Adrenal gland (tissue), 12 donors: ENCODE data around the gene EPHB6. TPM values are rescaled to one million over a fixed set of nuclear protein-coding genes. Genes with fewer than 3 reads are reported as not detected.
A peak's percentile ranks its signal among the peaks of the same experiment; 100 is the strongest.

Experiments used
- DNase-seq, 7 donors: peaks; one replicate each; pipeline ENCODE4 v3.0.0-alpha.2; 2019 to 2020
- H3K27ac ChIP-seq, 5 donors: fragments of 200-600 bp; sonication (generic) in 4 of 5; 1 replicate in 3 of 5; 2 replicates in 2 of 5; pipeline versions ENCODE4 v1.5.1 to v1.8.0; 2016 to 2020; ENCODE audit warnings: mild to moderate bottlenecking in 1 of 5
- H3K27me3 ChIP-seq: fragments of 200-600 bp; 2 replicates; pipeline ENCODE4 v1.8.0; 2021
- H3K36me3 ChIP-seq, 2 donors: fragments of 200-600 bp; replicated peaks in 1 of 2; 1 replicate in 1 of 2; 2 replicates in 1 of 2; pipeline versions ENCODE4 v1.5.1 to v1.8.0; 2018 to 2022
- H3K4me1 ChIP-seq, 2 donors: fragments of 200-600 bp; replicated peaks in 1 of 2; 1 replicate in 1 of 2; 2 replicates in 1 of 2; pipeline versions ENCODE4 v1.5.1 to v1.8.0; 2018 to 2021
- H3K4me3 ChIP-seq, 4 donors: fragments of 200-600 bp; sonication (generic) in 3 of 4; one replicate each; pipeline ENCODE4 v1.5.1; 2016 to 2018
- H3K9me3 ChIP-seq, 3 donors: fragments of 200-600 bp; sonication (generic) in 1 of 3; replicated peaks in 1 of 3; 1 replicate in 2 of 3; 2 replicates in 1 of 3; pipeline versions ENCODE4 v1.5.1 to v1.8.0; 2016 to 2021
- CTCF ChIP-seq, 6 experiments: fragments of 450-650 bp in 4 of 6; fragments of 200-600 bp in 2 of 6; sonication (generic) in 1 of 6; IDR thresholded peaks; 1 replicate in 5 of 6; 2 replicates in 1 of 6; pipeline versions ENCODE4 v1.5.1 to v1.8.0; 2016 to 2021; ENCODE audit warnings: antibody characterized with exemption in 6 of 6, mild to moderate bottlenecking in 2 of 6, moderate library complexity in 1 of 6
- POLR2A ChIP-seq, 2 donors: fragments of 450-650 bp; IDR thresholded peaks; one replicate each; pipeline ENCODE4 v1.6.1; 2017; ENCODE audit warnings: antibody characterized with exemption in 2 of 2, mild to moderate bottlenecking in 2 of 2, moderate library complexity in 1 of 2
- WGBS, 4 donors: extraction: QIAGEN DNeasy Blood & Tissue Kit in 2 of 4; methylation state at CpG; one replicate each; pipeline versions ENCODE4 v1.1.5 to v1.1.7; 2013 to 2017; 5-methylcytosine and 5-hydroxymethylcytosine counted together
- intact Hi-C, 2 donors: fragments of 100-400 bp; cut with DNase I; formaldehyde crosslinking; loops; one replicate each; pipeline versions ENCODE4 v1.14.1 to v1.15.0; 2022 to 2023
- polyA plus RNA-seq, 3 donors: library from polyadenylated mRNA; stranded (reverse); fragments of 200-250 nt in 2 of 3; fragments of 350-450 nt in 1 of 3; fragmentation: Illumina TruSeq in 1 of 3; extraction: RNeasy Lipid Tissue Mini Kit (QIAGEN cat#74804) in 1 of 3; gene quantifications; one replicate each; pipeline ENCODE4 v1.2.3, GENCODE V29; 2013 to 2014
- total RNA-seq, 9 donors: library from RNA; depleted of rRNA in 4 of 9; stranded (reverse); fragments of >200 nt in 4 of 9; fragments of 120-200 nt in 1 of 9; fragmentation: NEBNext Ultra II Directional in 1 of 9; extraction: Animal tissue kit (Norgen Biotek cat#: 25700) in 1 of 9; gene quantifications; one replicate each; pipeline versions ENCODE4 v1.1.0 to v1.2.4, GENCODE V29; 2013 to 2023
- donor health status: healthy with polysubstance abuse.
- donor health status: Bipolar disorder and iron deficiency.
- donor health status: DM: yes; HTN: yes; CAD: no.
- donor health status: DM: no; HTN: no; CAD: no.
- donor health status: DM: no; HTN: no; CAD: no.
- donor health status: DM: yes; HTN: yes; CAD: no.

The EPHB6 gene
- total and polyA plus RNA-seq, 12 donors: 0.78 to 17.2 (median 3.7) TPM

DNA sequence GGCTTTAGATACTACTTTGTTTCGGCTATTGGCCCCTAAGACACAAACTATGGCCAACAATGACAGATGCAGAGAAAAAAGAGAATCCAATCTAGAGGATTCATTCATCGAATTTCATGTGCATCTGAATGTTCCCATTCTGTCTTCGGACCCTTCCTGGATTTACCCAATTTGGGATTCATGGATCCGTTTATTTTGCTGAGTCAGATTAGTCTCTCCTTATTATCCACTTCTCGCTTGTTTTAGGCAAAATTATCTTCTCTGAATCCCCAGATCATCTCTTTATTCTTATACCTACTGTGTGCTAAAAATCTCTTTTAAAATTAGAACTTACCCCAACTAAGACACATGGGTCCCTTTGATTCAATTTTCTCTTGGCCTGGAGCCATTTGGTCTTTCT lies 24.2 kb downstream of the EPHB6 start:
- WGBS, 4 donors: 71 to 76% (median 74%) methylated on average over 5 of the region's 5 CpGs
- H3K36me3 ChIP-seq: no peaks in the 10 kb centered on the region
- no peak overlapping the region for H3K27ac ChIP-seq
- DNase-seq: no peak
- H3K27me3 ChIP-seq: no peaks in the 10 kb centered on the region
- H3K4me3 ChIP-seq: no peak overlapping the region
- no peak for TF ChIP-seq CTCF (IDR thresholded peaks at IDR 0.05)
- no peak for TF ChIP-seq POLR2A (IDR thresholded peaks at IDR 0.05)
- intact Hi-C loops: loop anchor here in 1 of 2 donors (10.0 kb wide), 2 partner anchors 126 to 336 kb away; no protein-coding TSS in a partner anchor
- no peaks in the 10 kb centered on the region for H3K4me1 ChIP-seq
- no peaks in the 10 kb centered on the region for H3K9me3 ChIP-seq

- Histone ChIP-seq H3K27ac (no peak overlapping the region), H3K4me1 (no peaks in the 10 kb centered on the region), H3K27me3 (no peaks in the 10 kb centered on the region), H3K36me3 (no peaks in the 10 kb centered on the region), H3K4me3 (no peak overlapping the region), H3K9me3 (no peaks in the 10 kb centered on the region)
- WGBS, 4 donors: 33 to 39% (median 33%) methylated on average over 8 of the region's 8 CpGs
- intact Hi-C loops: no loop called here
- TF ChIP-seq CTCF (IDR thresholded peaks at IDR 0.05): peak; percentile 18 to 52 (median 49)
- no peak for TF ChIP-seq POLR2A (IDR thresholded peaks at IDR 0.05)
- DNase-seq: peak in 4 of 7 donors; percentile 13 to 53 (median 32)
Observed at GRCh38 chr7:142880876-142881505, 26.1 kb downstream of the EPHB6 start.

DNA sequence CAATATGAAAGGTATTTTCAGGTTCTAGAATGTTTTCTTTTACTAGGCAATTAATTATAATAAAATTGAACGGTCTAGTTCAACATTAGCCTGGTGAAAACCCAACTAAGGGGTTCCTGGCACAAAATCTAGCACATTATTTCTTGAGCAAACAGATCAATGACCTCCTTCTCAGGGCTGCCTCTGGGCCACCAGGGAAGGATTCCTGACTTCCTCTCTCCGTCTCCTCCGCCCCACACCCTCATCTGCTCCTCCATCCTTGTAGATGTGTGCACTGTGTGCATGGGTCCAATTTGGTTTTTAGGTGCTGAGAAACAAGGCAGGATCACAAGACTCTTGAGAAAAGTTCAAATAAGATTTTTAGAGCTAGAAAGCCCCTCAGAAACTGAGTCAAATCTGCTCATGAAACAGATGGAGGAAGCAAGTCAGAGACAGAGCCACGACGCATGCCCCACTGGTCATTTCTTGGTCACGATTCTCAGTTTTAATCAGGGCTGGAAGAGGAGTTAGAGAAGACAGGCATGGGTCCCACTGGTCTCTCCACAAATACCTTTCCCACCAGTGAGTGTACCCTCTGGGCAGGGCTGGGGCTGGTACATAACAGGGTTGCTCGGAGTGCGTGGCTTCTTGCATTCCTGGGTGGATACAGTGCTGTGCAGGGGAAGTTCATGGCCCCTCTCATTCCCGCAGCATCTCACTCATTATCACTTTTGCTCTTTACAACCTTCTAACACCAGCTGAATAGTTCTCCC lies 26.9 kb downstream of the EPHB6 start:
- 78 to 87% (median 84%) methylated on average over 9 of the region's 9 CpGs for WGBS, 4 donors
- H3K27me3 ChIP-seq: no peaks in the 10 kb centered on the region

More for the DNA sequence above, 26.9 kb downstream of the EPHB6 start:
- Histone ChIP-seq H3K27ac (no peak overlapping the region), H3K4me3 (no peak overlapping the region), H3K9me3 (no peaks in the 10 kb centered on the region), H3K4me1 (no peaks in the 10 kb centered on the region), H3K36me3 (no peaks in the 10 kb centered on the region)
- peak in 2 of 7 donors; percentile 11 to 21 for DNase-seq
- intact Hi-C loops: no loop called here
- TF ChIP-seq CTCF (IDR thresholded peaks at IDR 0.05): no peak
- no peak for TF ChIP-seq POLR2A (IDR thresholded peaks at IDR 0.05)
